ENCODE data around the gene ZDHHC3.

Gene ZDHHC3

GRCh38 chr3:44907612-44908011, 68.4 kb downstream of the ZDHHC3 start:
- in situ Hi-C loops (cut with HindIII; ENCODE audit: low sequenced_read_pairs), result no loop called here
- no peak for TF ChIP-seq CTCF (IDR thresholded peaks at IDR 0.05; ENCODE audit: low read depth, low read length)
- no peak for DNase-seq (ENCODE audit: low read depth, low spot score)
- H3K4me3 ChIP-seq (ENCODE audit: low read depth, low read length), result no peak overlapping the region

- in situ Hi-C loops (cut with HindIII; ENCODE audit: low sequenced_read_pairs), result no loop called here
- TF ChIP-seq CTCF (IDR thresholded peaks at IDR 0.05; ENCODE audit: low read depth, low read length), result no peak
- no peak for DNase-seq (ENCODE audit: low read depth, low spot score)
Observed at GRCh38 chr3:44906997-44907396, 69.0 kb downstream of the ZDHHC3 start.

GRCh38 chr3:44905446-44906157, 70.4 kb downstream of the ZDHHC3 start:
- no peak overlapping the region for H3K4me3 ChIP-seq (ENCODE audit: low read depth, low read length)
- TF ChIP-seq CTCF (IDR thresholded peaks at IDR 0.05; ENCODE audit: low read depth, low read length), result no peak
- in situ Hi-C loops (cut with HindIII; ENCODE audit: low sequenced_read_pairs), result no loop called here
- DNase-seq (ENCODE audit: low read depth, low spot score), result no peak

More at GRCh38 chr3:44906997-44907396, 69.0 kb downstream of the ZDHHC3 start:
- H3K4me3 ChIP-seq (ENCODE audit: low read depth, low read length), result no peak overlapping the region

GRCh38 chr3:44903751-44904150, 72.2 kb downstream of the ZDHHC3 start:
- in situ Hi-C loops (cut with HindIII; ENCODE audit: low sequenced_read_pairs), result no loop called here
- no peak for DNase-seq (ENCODE audit: low read depth, low spot score)
- no peak overlapping the region for H3K4me3 ChIP-seq (ENCODE audit: low read depth, low read length)
- TF ChIP-seq CTCF (IDR thresholded peaks at IDR 0.05; ENCODE audit: low read depth, low read length), result no peak

- DNase-seq (ENCODE audit: low read depth, low spot score), result no peak
- TF ChIP-seq CTCF (IDR thresholded peaks at IDR 0.05; ENCODE audit: low read depth, low read length), result no peak
- no peak overlapping the region for H3K4me3 ChIP-seq (ENCODE audit: low read depth, low read length)
- in situ Hi-C loops (cut with HindIII; ENCODE audit: low sequenced_read_pairs), result no loop called here
Observed at GRCh38 chr3:44903314-44903713, 72.7 kb downstream of the ZDHHC3 start.

- no peak for TF ChIP-seq CTCF (IDR thresholded peaks at IDR 0.05; ENCODE audit: low read depth, low read length)
- no peak for DNase-seq (ENCODE audit: low read depth, low spot score)
- in situ Hi-C loops (cut with HindIII; ENCODE audit: low sequenced_read_pairs), result no loop called here
- H3K4me3 ChIP-seq (ENCODE audit: low read depth, low read length), result no peak overlapping the region
Observed at GRCh38 chr3:44902628-44903027, 73.3 kb downstream of the ZDHHC3 start.
